ENCODE measurements around the gene FMNL1.

The FMNL1 gene

GRCh38 chr17:45290269-45290765 lies 68.6 kb downstream of the FMNL1 start:
- Histone ChIP-seq H3K27me3 (ENCODE audit: control insufficient read depth in 1 of 2, insufficient read depth in 2 of 2, low read length in 2 of 2) (no peaks in the 10 kb centered on the region), H3K9ac (ENCODE audit: low read depth in 1 of 2, low read length in 2 of 2) (no peak overlapping the region), H3K27ac (ENCODE audit: low read depth, low read length) (no peak overlapping the region), H3K9me3 (ENCODE audit: control insufficient read depth in 1 of 2, low read length in 2 of 2) (no peaks in the 10 kb centered on the region), H3K4me1 (ENCODE audit: control insufficient read depth in 1 of 2, insufficient read depth in 2 of 2, low read length in 2 of 2) (peaks cover 81 to 82% of the 10 kb centered on the region in 2 donors), H3K4me3 (ENCODE audit: low read depth in 1 of 2, low read length in 2 of 2) (no peak overlapping the region), H3K36me3 (ENCODE audit: control insufficient read depth in 1 of 2, insufficient read depth in 2 of 2, low read length in 2 of 2) (peaks cover 27 to 46% of the 10 kb centered on the region in 2 donors)

- Histone ChIP-seq H3K9me3 (ENCODE audit: control insufficient read depth in 1 of 2, low read length in 2 of 2) (no peaks in the 10 kb centered on the region), H3K27me3 (ENCODE audit: control insufficient read depth in 1 of 2, insufficient read depth in 2 of 2, low read length in 2 of 2) (no peaks in the 10 kb centered on the region), H3K4me3 (ENCODE audit: low read depth in 1 of 2, low read length in 2 of 2) (no peak overlapping the region), H3K9ac (ENCODE audit: low read depth in 1 of 2, low read length in 2 of 2) (no peak overlapping the region), H3K4me1 (ENCODE audit: control insufficient read depth in 1 of 2, insufficient read depth in 2 of 2, low read length in 2 of 2) (peaks cover 91 to 92% of the 10 kb centered on the region in 2 donors), H3K36me3 (ENCODE audit: control insufficient read depth in 1 of 2, insufficient read depth in 2 of 2, low read length in 2 of 2) (peaks cover 24 to 43% of the 10 kb centered on the region in 2 donors), H3K27ac (ENCODE audit: low read depth, low read length) (no peak overlapping the region)
Measured at GRCh38 chr17:45291171-45291805, 69.6 kb downstream of the FMNL1 start.

GRCh38 chr17:45292696-45293412 lies 71.2 kb downstream of the FMNL1 start:
- peaks cover 92 to 96% of the 10 kb centered on the region in 2 donors for H3K4me1 ChIP-seq (ENCODE audit: control insufficient read depth in 1 of 2, insufficient read depth in 2 of 2, low read length in 2 of 2)
- peaks cover 9 to 28% of the 10 kb centered on the region in 2 donors for H3K36me3 ChIP-seq (ENCODE audit: control insufficient read depth in 1 of 2, insufficient read depth in 2 of 2, low read length in 2 of 2)
- no peaks in the 10 kb centered on the region for H3K9me3 ChIP-seq (ENCODE audit: control insufficient read depth in 1 of 2, low read length in 2 of 2)
- peak overlapping the region in 1 of 2 donors; percentile 23 for H3K4me3 ChIP-seq (ENCODE audit: low read depth in 1 of 2, low read length in 2 of 2)
- peak overlapping the region; percentile 50 for H3K27ac ChIP-seq (ENCODE audit: low read depth, low read length)
- peak overlapping the region; percentile 14 to 54 for H3K9ac ChIP-seq (ENCODE audit: low read depth in 1 of 2, low read length in 2 of 2)
- no peaks in the 10 kb centered on the region for H3K27me3 ChIP-seq (ENCODE audit: control insufficient read depth in 1 of 2, insufficient read depth in 2 of 2, low read length in 2 of 2)

- H3K27me3 ChIP-seq (ENCODE audit: control insufficient read depth in 1 of 2, insufficient read depth in 2 of 2, low read length in 2 of 2) = no peaks in the 10 kb centered on the region
- H3K9ac ChIP-seq (ENCODE audit: low read depth in 1 of 2, low read length in 2 of 2) = peak overlapping the region; percentile 14 to 54
- H3K27ac ChIP-seq (ENCODE audit: low read depth, low read length) = peak overlapping the region; percentile 45
- peak overlapping the region; percentile 4 to 23 for H3K4me3 ChIP-seq (ENCODE audit: low read depth in 1 of 2, low read length in 2 of 2)
- H3K4me1 ChIP-seq (ENCODE audit: control insufficient read depth in 1 of 2, insufficient read depth in 2 of 2, low read length in 2 of 2) = peaks cover 88 to 92% of the 10 kb centered on the region in 2 donors
- H3K9me3 ChIP-seq (ENCODE audit: control insufficient read depth in 1 of 2, low read length in 2 of 2) = no peaks in the 10 kb centered on the region
- H3K36me3 ChIP-seq (ENCODE audit: control insufficient read depth in 1 of 2, insufficient read depth in 2 of 2, low read length in 2 of 2) = peaks cover 11 to 29% of the 10 kb centered on the region in 2 donors
Measured at GRCh38 chr17:45293413-45294211, 71.9 kb downstream of the FMNL1 start.

GRCh38 chr17:45294506-45294905 lies 72.8 kb downstream of the FMNL1 start:
- peak overlapping the region in 1 of 2 donors; percentile 12 for H3K9ac ChIP-seq (ENCODE audit: low read depth in 1 of 2, low read length in 2 of 2)
- no peaks in the 10 kb centered on the region for H3K27me3 ChIP-seq (ENCODE audit: control insufficient read depth in 1 of 2, insufficient read depth in 2 of 2, low read length in 2 of 2)
- H3K4me1 ChIP-seq (ENCODE audit: control insufficient read depth in 1 of 2, insufficient read depth in 2 of 2, low read length in 2 of 2) = peaks cover 83 to 92% of the 10 kb centered on the region in 2 donors
- H3K27ac ChIP-seq (ENCODE audit: low read depth, low read length) = no peak overlapping the region
- H3K36me3 ChIP-seq (ENCODE audit: control insufficient read depth in 1 of 2, insufficient read depth in 2 of 2, low read length in 2 of 2) = peaks cover 16 to 23% of the 10 kb centered on the region in 2 donors
- no peak overlapping the region for H3K4me3 ChIP-seq (ENCODE audit: low read depth in 1 of 2, low read length in 2 of 2)
- no peaks in the 10 kb centered on the region for H3K9me3 ChIP-seq (ENCODE audit: control insufficient read depth in 1 of 2, low read length in 2 of 2)

GRCh38 chr17:45296003-45296832 lies 74.5 kb downstream of the FMNL1 start:
- no peaks in the 10 kb centered on the region for H3K27me3 ChIP-seq (ENCODE audit: control insufficient read depth in 1 of 2, insufficient read depth in 2 of 2, low read length in 2 of 2)
- H3K4me1 ChIP-seq (ENCODE audit: control insufficient read depth in 1 of 2, insufficient read depth in 2 of 2, low read length in 2 of 2) = peaks cover 78 to 86% of the 10 kb centered on the region in 2 donors
- no peaks in the 10 kb centered on the region for H3K9me3 ChIP-seq (ENCODE audit: control insufficient read depth in 1 of 2, low read length in 2 of 2)
- no peak overlapping the region for H3K9ac ChIP-seq (ENCODE audit: low read depth in 1 of 2, low read length in 2 of 2)
- H3K27ac ChIP-seq (ENCODE audit: low read depth, low read length) = peak overlapping the region; percentile 23
- H3K4me3 ChIP-seq (ENCODE audit: low read depth in 1 of 2, low read length in 2 of 2) = peak overlapping the region in 1 of 2 donors; percentile 30
- H3K36me3 ChIP-seq (ENCODE audit: control insufficient read depth in 1 of 2, insufficient read depth in 2 of 2, low read length in 2 of 2) = peaks cover 7 to 10% of the 10 kb centered on the region in 2 donors

GRCh38 chr17:45296833-45297124 lies 75.1 kb downstream of the FMNL1 start:
- peaks cover 7 to 10% of the 10 kb centered on the region in 2 donors for H3K36me3 ChIP-seq (ENCODE audit: control insufficient read depth in 1 of 2, insufficient read depth in 2 of 2, low read length in 2 of 2)
- H3K9me3 ChIP-seq (ENCODE audit: control insufficient read depth in 1 of 2, low read length in 2 of 2) = no peaks in the 10 kb centered on the region
- H3K4me1 ChIP-seq (ENCODE audit: control insufficient read depth in 1 of 2, insufficient read depth in 2 of 2, low read length in 2 of 2) = peaks cover 76 to 81% of the 10 kb centered on the region in 2 donors
- H3K27ac ChIP-seq (ENCODE audit: low read depth, low read length) = peak overlapping the region; percentile 23
- no peaks in the 10 kb centered on the region for H3K27me3 ChIP-seq (ENCODE audit: control insufficient read depth in 1 of 2, insufficient read depth in 2 of 2, low read length in 2 of 2)
- H3K9ac ChIP-seq (ENCODE audit: low read depth in 1 of 2, low read length in 2 of 2) = no peak overlapping the region
- H3K4me3 ChIP-seq (ENCODE audit: low read depth in 1 of 2, low read length in 2 of 2) = peak overlapping the region in 1 of 2 donors; percentile 30
